Measurements from ENCODE around the gene ANKRD34B. TPM values are rescaled to one million over a fixed set of nuclear protein-coding genes. Genes with fewer than 3 reads are reported as not detected.
"Not testable (repeated sequence)": the region's sequence is repeated elsewhere in the genome, so short reads cannot be mapped to it uniquely, and the experiment has no call there.

The ANKRD34B gene
- total and polyA plus RNA-seq, 2 of the 13 experiments (the other 11 are each of a cell fraction or from before 2014, with no cell fraction given) = 0.01 to 0.04 TPM

GRCh38 chr5:80580291-80580690 lies 10.2 kb upstream of the ANKRD34B start:
- H2AFZ ChIP-seq (ENCODE audit: low read length); ATAC-seq; BruUV-seq (replicated peaks); H3K4me1 ChIP-seq (ENCODE audit: insufficient read depth, low read length); H3K4me3 ChIP-seq (replicated peaks in 1 of 3; ENCODE audit: insufficient read depth in 1 of 3, low read depth in 2 of 3, low read length in 3 of 3); H3K36me3 ChIP-seq (replicated peaks in 1 of 2; ENCODE audit: control insufficient read depth in 1 of 2, insufficient read depth in 2 of 2, low read length in 2 of 2); CTCF ChIA-PET (ENCODE audit: low intra/inter-chr PET ratio, low total read pairs); H4K20me1 ChIP-seq (ENCODE audit: insufficient read depth, low read length); intact Hi-C loops (cut with micrococcal nuclease; ENCODE audit: unreplicated experiment); H3K9ac ChIP-seq (ENCODE audit: insufficient read depth, low read depth, low read length); H3K9me3 ChIP-seq (ENCODE audit: low read length); DNase-seq (ENCODE audit: low spot score); in situ Hi-C loops (cut with HindIII; ENCODE audit: extremely low pct_ligation_motif_present, low pct_unique_long_range_greater_than_20kb); H3K79me2 ChIP-seq (ENCODE audit: insufficient read depth, low read length); H3K27me3 ChIP-seq (ENCODE audit: control insufficient read depth in 1 of 2, insufficient read depth in 2 of 2, low read length in 2 of 2); POLR2A ChIA-PET; H3K4me2 ChIP-seq (ENCODE audit: low read depth, low read length); H3K27ac ChIP-seq (ENCODE audit: extremely low read length, insufficient read depth, low read length); FAIRE-seq: not testable (repeated sequence)
- WGBS (ENCODE audit: low lambda C conversion rate) = 50% methylated on average over 3 of the region's 3 CpGs

- no peak for ATAC-seq
- Histone ChIP-seq H3K9me3 (ENCODE audit: low read length) (no peaks in the 10 kb centered on the region), H4K20me1 (ENCODE audit: insufficient read depth, low read length) (no peaks in the 10 kb centered on the region), H3K9ac (ENCODE audit: insufficient read depth, low read depth, low read length) (no peak overlapping the region), H3K4me3 (replicated peaks in 1 of 3; ENCODE audit: insufficient read depth in 1 of 3, low read depth in 2 of 3, low read length in 3 of 3) (no peak overlapping the region), H3K79me2 (ENCODE audit: insufficient read depth, low read length) (no peaks in the 10 kb centered on the region), H3K4me2 (ENCODE audit: low read depth, low read length) (no peak overlapping the region), H2AFZ (ENCODE audit: low read length) (no peak overlapping the region), H3K27me3 (ENCODE audit: control insufficient read depth in 1 of 2, insufficient read depth in 2 of 2, low read length in 2 of 2) (peaks cover 0 to 5% of the 10 kb centered on the region in 2 experiments; a peak in 2 of 5 replicates), H3K4me1 (ENCODE audit: insufficient read depth, low read length) (no peaks in the 10 kb centered on the region), H3K36me3 (replicated peaks in 1 of 2; ENCODE audit: control insufficient read depth in 1 of 2, insufficient read depth in 2 of 2, low read length in 2 of 2) (no peaks in the 10 kb centered on the region), H3K27ac (ENCODE audit: extremely low read length, insufficient read depth, low read length) (no peak overlapping the region)
- in situ Hi-C loops (cut with HindIII; ENCODE audit: extremely low pct_ligation_motif_present, low pct_unique_long_range_greater_than_20kb) = no loop called here
- WGBS (ENCODE audit: low lambda C conversion rate) = 85% methylated on average over 2 of the region's 2 CpGs
- CTCF ChIA-PET (ENCODE audit: low intra/inter-chr PET ratio, low total read pairs) = no interaction called here
- DNase-seq (ENCODE audit: low spot score) = no peak
- FAIRE-seq = no peak
- POLR2A ChIA-PET = no interaction called here
- BruUV-seq (replicated peaks) = no TSS peak
- intact Hi-C loops (cut with micrococcal nuclease; ENCODE audit: unreplicated experiment) = no loop called here
- TF ChIP-seq ZNF274 (CRISPR knock-in tag; IDR thresholded peaks at IDR 0.05) (no peak), ATF3 (CRISPR knock-in tag; IDR thresholded peaks at IDR 0.05) (no peak), RELA (CRISPR knock-in tag; IDR thresholded peaks at IDR 0.05) (no peak), LCORL (IDR thresholded peaks at IDR 0.05) (no peak), LCORL (CRISPR knock-in tag; IDR thresholded peaks at IDR 0.05) (no peak), E2F1 (CRISPR knock-in tag; IDR thresholded peaks at IDR 0.05) (no peak), SIN3A (IDR thresholded peaks at IDR 0.05; ENCODE audit: borderline replicate concordance, low read depth, low read length) (no peak), ZBED4 (CRISPR knock-in tag; IDR thresholded peaks at IDR 0.05; ENCODE audit: borderline replicate concordance) (no peak), GLMP (CRISPR knock-in tag; IDR thresholded peaks at IDR 0.05; ENCODE audit: borderline replicate concordance) (no peak), NFYB (CRISPR knock-in tag; IDR thresholded peaks at IDR 0.05) (no peak), ZNF879 (CRISPR knock-in tag; IDR thresholded peaks at IDR 0.05) (no peak), ZNF569 (CRISPR knock-in tag; IDR thresholded peaks at IDR 0.05; ENCODE audit: borderline replicate concordance) (no peak)
Observed at GRCh38 chr5:80579050-80579449, 9.0 kb upstream of the ANKRD34B start.
